ENCODE measurements around the gene CELSR3. TPM values are rescaled to one million over a fixed set of nuclear protein-coding genes. Genes with fewer than 3 reads are reported as not detected.
A peak's percentile ranks its signal among the peaks of the same experiment; 100 is the strongest.

Gene CELSR3
- total RNA-seq, 1 experiment from 2014 or later: 23.9 TPM

DNA sequence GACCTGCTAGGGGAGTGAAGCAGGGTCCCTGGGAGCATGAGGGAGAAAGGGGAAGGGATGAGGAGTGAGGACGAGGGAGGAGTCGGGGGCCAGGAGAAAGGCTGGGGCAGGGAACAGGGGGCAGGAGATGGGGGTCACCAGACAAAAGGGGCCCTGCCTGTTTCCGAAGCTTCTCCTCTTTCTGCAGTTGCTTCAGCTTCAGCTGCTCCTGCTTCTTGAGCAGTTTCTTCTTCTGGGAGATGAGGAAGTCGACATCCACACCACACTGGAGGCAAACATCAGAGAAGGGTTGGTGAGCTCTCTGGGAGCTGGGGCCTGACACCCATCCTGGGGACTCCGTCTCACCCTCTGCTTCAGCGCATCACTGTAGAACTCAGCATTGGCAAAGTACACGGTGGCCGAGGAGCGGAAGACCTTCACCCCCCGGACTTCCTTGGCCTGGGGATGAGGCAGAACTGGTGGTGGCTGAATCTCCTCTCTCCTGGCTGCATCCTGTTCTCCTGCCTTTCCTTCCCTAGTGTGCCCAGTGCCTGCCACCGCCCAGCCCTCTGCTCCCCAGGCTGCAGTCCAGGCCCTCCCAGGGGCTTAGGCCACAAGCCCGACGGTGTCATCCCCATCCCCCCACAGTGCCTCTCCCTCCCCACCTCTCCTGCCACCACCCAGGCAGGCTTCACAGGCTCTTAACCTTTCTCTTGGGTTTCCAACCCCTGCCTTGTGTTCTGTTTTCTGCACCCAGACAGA, 34.2 kb downstream of the CELSR3 start:
- no peak overlapping the region for H3K4ac ChIP-seq (ENCODE audit: low read depth, low read length)
- H3K23ac ChIP-seq (ENCODE audit: insufficient read length, low read depth, low read length): no peak overlapping the region
- H2BK15ac ChIP-seq (ENCODE audit: low read depth, low read length): no peak overlapping the region
- no peak overlapping the region for H2BK12ac ChIP-seq (ENCODE audit: insufficient read length, low read depth, low read length)
- no peaks in the 10 kb centered on the region for H3K27me3 ChIP-seq (ENCODE audit: insufficient read depth, low read length)
- H2AFZ ChIP-seq (ENCODE audit: low read length): no peak overlapping the region
- DNase-seq: no peak
- no peak overlapping the region for H3T11ph ChIP-seq (ENCODE audit: low read length)
- Mint-ChIP-seq H3K4me1 (peaks cover 5 to 9% of the 10 kb centered on the region in 2 experiments), H3K4me3 (no peak overlapping the region), H3K36me3 (ENCODE audit: insufficient read depth in 1 of 3, low read depth in 3 of 3) (peaks cover 50 to 84% (median 80%) of the 10 kb centered on the region in 3 experiments), H3K9me3 (no peaks in the 10 kb centered on the region), H3K27me3 (ENCODE audit: low read depth) (peaks cover 1% of the 10 kb centered on the region; the same call in 1 of the 2 replicates), H3K27ac (peak overlapping the region in 2 of 3 experiments; percentile 30 to 53; a peak in 3 of 7 replicates)
- H2BK5ac ChIP-seq (ENCODE audit: insufficient read length, low read length): no peak overlapping the region
- no peaks in the 10 kb centered on the region for H3K79me1 ChIP-seq (ENCODE audit: insufficient read depth, low read depth, low read length, poor library complexity, severe bottlenecking)
- no peaks in the 10 kb centered on the region for H3K23me2 ChIP-seq (ENCODE audit: insufficient read length, low read depth, low read length, poor library complexity, severe bottlenecking)
- no peak overlapping the region for H2AK5ac ChIP-seq (ENCODE audit: insufficient read length, low read length)
- no peaks in the 10 kb centered on the region; the same call in 1 of the 2 replicates for H3K4me1 ChIP-seq (ENCODE audit: insufficient read depth, low read length)
- H4K20me1 ChIP-seq (ENCODE audit: control insufficient read depth, insufficient read depth, insufficient read length): no peaks in the 10 kb centered on the region
- TF ChIP-seq, protein P1, sequence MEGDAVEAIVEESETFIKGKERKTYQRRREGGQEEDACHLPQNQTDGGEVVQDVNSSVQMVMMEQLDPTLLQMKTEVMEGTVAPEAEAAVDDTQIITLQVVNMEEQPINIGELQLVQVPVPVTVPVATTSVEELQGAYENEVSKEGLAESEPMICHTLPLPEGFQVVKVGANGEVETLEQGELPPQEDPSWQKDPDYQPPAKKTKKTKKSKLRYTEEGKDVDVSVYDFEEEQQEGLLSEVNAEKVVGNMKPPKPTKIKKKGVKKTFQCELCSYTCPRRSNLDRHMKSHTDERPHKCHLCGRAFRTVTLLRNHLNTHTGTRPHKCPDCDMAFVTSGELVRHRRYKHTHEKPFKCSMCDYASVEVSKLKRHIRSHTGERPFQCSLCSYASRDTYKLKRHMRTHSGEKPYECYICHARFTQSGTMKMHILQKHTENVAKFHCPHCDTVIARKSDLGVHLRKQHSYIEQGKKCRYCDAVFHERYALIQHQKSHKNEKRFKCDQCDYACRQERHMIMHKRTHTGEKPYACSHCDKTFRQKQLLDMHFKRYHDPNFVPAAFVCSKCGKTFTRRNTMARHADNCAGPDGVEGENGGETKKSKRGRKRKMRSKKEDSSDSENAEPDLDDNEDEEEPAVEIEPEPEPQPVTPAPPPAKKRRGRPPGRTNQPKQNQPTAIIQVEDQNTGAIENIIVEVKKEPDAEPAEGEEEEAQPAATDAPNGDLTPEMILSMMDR (conservative IDR thresholded peaks at IDR 0.05): no peak
- H3K27ac ChIP-seq (ENCODE audit: insufficient read length, low read depth, low read length): no peak overlapping the region
- no peaks in the 10 kb centered on the region for H3K9me3 ChIP-seq (ENCODE audit: control insufficient read depth, low read depth, low read length)
- H3K14ac ChIP-seq (ENCODE audit: insufficient read depth, low read length): no peak overlapping the region
- H4K91ac ChIP-seq (ENCODE audit: insufficient read length, low read depth, low read length): no peak overlapping the region
- WGBS (ENCODE audit: extremely low coverage, insufficient read length, low lambda C conversion rate): no CpG with 5 or more reads among the region's 13 CpGs
- H3K18ac ChIP-seq (ENCODE audit: insufficient read length, low read depth, low read length): no peak overlapping the region
- no peaks in the 10 kb centered on the region for H3K79me2 ChIP-seq (ENCODE audit: insufficient read depth, low read length)
- no peak overlapping the region for H4K8ac ChIP-seq (replicated peaks; ENCODE audit: insufficient read length, low read depth, low read length)
- no peak overlapping the region for H4K5ac ChIP-seq (ENCODE audit: insufficient read length, low read depth, low read length)
- H3K9ac ChIP-seq (ENCODE audit: extremely low read depth, insufficient read length, low read length): no peak overlapping the region
- no peak overlapping the region for H3K56ac ChIP-seq (ENCODE audit: insufficient read length, low read depth, low read length)
- no peak overlapping the region for H3K4me2 ChIP-seq (ENCODE audit: insufficient read depth, insufficient read length, low read length)
- H2BK20ac ChIP-seq (ENCODE audit: low read depth, low read length, poor library complexity, severe bottlenecking): no peak overlapping the region
- H2BK120ac ChIP-seq (ENCODE audit: low read depth, low read length, poor library complexity, severe bottlenecking): no peak overlapping the region

All from H9 (cell line).